NCI-H2196 treated with DMSO at 0.1 percent for 48 hours (cell line): ENCODE measurements around the gene TNK2.
A peak's percentile ranks its signal among the peaks of the same experiment; 100 is the strongest.
"Not testable (repeated sequence)": the region's sequence is repeated elsewhere in the genome, so short reads cannot be mapped to it uniquely, and the experiment has no call there.

Experiments used
- DNase-seq: peaks from one replicate; lab custom pipeline; 2025; ENCODE audit not compliant: unreplicated experiment; lab: John Stamatoyannopoulos, UW

The TNK2 gene

DNA sequence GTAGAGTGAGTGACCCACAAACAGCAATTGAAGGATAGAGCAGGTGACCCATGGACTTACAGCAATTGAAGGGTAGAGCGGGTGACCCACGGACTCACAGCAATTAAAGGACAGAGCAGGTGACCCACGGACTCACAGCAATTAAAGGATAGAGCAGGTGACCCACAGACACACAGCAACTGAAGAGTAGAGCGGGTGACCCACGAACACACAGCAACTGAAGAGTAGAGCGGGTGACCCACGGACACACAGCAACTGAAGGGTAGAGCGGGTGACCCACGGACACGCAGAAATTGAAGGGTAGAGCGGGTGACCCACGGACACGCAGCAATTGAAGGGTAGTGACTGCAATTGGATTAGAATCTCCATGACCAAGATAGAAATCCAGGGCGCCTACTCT is 9.8 kb upstream of the TNK2 start:
- no peak for DNase-seq

GRCh38 chr3:195916991-195917390 is 8.6 kb upstream of the TNK2 start:
- DNase-seq = no peak

GRCh38 chr3:195916291-195916690 is 7.9 kb upstream of the TNK2 start:
- DNase-seq = no peak

- no peak for DNase-seq
Measured at GRCh38 chr3:195914648-195915473, 6.5 kb upstream of the TNK2 start.

DNA sequence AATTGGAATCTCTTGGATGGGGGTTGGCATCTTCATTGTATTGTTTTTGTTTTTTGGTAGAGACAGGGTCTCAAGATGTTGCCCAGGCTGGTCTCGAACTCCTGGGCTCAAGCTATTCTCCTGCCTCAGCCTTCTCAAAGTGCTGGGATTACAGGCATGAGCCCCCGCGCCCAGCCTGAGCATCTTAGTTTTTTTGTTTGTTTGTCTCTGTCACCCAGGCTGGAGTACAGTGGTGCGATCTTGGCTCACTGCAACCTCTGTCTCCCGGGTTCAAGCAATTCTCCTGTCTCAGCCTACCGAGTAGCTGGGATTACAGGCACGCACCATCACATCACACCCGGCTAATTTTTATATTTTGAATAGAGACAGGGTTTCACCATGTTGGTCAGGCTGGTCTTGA is 5.8 kb upstream of the TNK2 start:
- DNase-seq = not testable (repeated sequence)

DNA sequence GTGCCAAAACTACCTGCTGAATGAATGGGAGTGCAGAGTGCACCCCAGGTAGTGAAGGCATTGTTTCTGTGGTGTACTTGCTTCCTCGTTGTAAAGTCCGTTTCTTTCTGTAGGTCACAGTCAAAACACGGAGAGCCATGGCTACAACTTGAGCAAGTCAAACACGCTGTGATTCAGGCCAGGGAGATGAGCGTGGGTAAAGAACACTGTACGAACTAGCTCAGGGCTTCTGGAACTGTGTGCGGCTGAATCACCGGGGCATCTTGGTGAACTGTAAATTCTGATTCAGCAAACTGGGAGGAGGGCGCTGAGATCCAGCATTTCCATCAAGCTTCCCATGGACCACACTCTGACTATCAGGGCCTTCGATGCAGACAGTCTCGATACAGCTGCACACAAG is 5.0 kb upstream of the TNK2 start:
- DNase-seq = no peak

GRCh38 chr3:195911946-195912270 is 3.6 kb upstream of the TNK2 start:
- no peak for DNase-seq

- DNase-seq = no peak
Measured at GRCh38 chr3:195911041-195911945, 2.9 kb upstream of the TNK2 start.

DNA sequence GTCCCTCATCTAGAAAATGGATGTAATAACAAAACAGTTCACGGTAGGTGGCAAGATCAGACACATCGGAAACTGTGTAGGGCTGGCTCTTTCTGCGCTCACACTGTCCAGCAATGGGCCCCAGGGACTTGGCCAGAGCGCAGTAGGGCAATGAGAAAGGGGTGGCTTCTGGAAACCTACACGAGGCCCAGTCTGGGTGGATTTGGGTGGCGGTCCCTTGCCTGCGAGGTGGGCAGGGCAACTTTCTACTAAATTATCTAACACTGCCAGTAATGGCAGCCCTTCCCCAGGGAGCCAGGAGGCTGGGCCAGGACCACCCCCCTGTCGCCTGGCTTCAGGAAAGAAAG is 2.1 kb upstream of the TNK2 start:
- no peak for DNase-seq

GRCh38 chr3:195909644-195910498 is 1.5 kb upstream of the TNK2 start:
- peak; percentile 91 for DNase-seq

- DNase-seq = no peak
Measured at GRCh38 chr3:195908694-195909581, 587 bp upstream of the TNK2 start.

- no peak for DNase-seq
Measured at GRCh38 chr3:195907684-195907933, 742 bp downstream of the TNK2 start.

GRCh38 chr3:195906865-195907683 is 1.3 kb downstream of the TNK2 start:
- no peak for DNase-seq

DNA sequence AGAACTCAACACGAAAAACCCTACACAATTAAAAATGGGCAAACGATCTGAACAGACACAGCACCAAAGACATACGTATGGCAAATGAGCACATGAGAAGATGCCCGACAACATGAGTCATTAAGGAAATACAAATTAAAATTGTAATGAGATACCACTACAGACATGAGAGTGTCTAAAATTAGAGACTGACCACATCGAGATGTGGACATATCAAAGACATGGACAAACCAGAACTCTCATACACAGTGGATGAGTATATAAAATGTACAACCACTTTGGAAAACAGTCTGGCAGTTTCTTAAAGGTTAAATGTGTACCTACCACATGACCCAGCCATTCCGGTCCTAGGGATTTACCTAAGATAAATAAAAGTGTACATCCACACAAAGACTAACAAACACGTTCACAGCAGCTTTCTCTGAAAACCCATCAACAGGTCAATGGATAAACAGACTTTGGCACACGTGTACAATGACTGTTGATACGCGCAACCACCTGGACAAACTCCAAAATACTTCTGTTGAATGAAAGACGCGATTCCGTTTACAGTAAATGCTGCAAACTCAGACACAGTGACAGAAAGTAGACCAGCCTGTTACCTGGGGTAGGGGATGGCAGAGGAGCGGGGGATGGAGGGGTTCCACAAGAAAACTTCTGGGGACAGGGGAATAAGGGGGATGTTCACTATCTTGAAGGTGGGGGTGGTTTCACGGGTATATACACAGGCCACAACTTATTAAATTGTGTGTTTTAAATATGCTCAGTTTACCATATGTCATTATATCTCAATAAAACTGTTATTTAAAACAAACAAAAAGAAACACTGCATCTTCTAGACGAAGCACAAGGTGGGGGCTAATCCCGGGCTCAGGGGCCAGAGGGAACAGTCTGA is 2.1 kb downstream of the TNK2 start:
- peak; percentile 86 for DNase-seq

GRCh38 chr3:195904368-195904767 is 4.0 kb downstream of the TNK2 start:
- no peak for DNase-seq

GRCh38 chr3:195903950-195904290 is 4.4 kb downstream of the TNK2 start:
- no peak for DNase-seq

DNA sequence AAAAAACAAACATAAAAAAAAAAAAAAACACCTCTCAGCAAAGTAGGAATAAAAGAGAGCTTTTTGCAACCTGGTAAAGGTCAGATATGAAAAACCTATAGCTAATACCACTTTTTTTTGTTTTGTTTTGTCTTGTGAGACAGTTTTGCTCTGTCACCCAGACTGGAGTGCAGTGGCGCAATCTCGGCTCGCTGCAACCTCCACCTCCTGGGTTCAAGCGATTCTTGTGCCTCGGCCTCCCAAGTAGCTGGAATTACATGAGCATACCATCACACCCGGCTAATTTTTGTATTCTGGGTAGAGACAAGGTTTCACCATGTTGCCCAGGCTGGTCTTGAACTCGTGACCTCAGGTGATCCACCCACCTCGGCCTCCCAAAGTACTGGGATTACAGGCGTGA is 5.7 kb downstream of the TNK2 start:
- DNase-seq = not testable (repeated sequence)

DNA sequence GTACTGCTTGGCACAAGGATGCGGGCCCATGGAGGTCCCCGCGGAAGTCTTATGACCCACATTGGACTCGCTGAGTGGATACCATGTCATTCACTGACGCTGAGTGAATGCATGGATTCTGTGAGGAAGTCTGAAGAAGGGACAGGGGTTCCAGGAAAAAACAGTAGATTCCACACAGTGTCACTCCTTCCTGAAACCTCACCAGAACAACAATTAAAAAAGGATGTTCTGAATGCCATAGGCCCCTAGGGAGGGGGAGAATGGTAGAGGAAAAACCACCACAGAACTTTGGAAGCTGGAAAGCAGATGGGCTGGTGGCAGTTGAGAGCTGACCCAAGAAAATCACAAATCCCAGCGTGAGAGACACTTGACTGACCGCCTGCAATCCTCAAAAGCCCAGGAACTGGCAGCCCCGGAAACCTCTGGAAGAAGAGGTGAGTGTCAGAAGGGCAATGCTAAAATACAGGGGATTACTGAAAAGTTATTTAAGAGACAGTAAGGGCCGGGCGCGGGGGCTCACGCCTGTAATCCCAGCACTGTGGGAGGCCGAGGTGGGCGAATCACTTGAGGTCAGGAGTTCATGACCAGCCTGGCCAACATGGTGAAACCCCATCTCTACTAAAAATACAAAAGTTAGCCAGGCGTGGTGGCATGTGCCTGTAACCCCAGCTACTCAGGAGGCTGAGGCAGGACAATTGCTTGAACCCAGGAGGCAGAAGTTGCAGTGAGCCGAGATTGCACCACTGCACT is 6.3 kb downstream of the TNK2 start:
- DNase-seq = not testable (repeated sequence)
